ENCODE data around the gene TBC1D22B. TPM values are rescaled to one million over a fixed set of nuclear protein-coding genes. Genes with fewer than 3 reads are reported as not detected.
"Not testable (repeated sequence)": the region's sequence is repeated elsewhere in the genome, so short reads cannot be mapped to it uniquely, and the experiment has no call there.

The TBC1D22B gene
- total RNA-seq, 6 donors from 2014 or later = 10.0 to 17.8 (median 10.9) TPM

DNA sequence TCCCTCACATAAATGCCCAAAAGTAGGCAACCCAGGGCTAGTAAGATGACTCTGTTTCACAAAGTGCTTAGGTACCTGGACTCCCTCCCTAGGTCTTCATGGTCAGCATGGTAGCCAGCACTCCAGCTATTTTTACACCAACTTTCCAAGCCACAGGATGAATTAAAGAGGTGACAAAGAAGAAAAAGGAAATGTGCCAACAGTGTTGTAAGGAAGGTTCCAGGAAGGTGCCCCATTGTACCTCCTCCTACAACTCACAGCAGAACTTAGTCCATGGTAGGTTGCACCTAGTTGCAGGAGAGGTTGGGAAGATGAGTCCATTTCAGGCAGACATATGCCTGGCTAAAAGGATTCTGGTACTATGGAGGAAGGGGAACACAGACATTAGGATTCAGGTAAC is 76.5 kb downstream of the TBC1D22B start:
- no peak overlapping the region for H3K4me3 ChIP-seq

GRCh38 chr6:37338317-37338716 is 80.7 kb downstream of the TBC1D22B start:
- not testable (repeated sequence) for H3K27ac ChIP-seq; H3K27me3 ChIP-seq; H3K4me3 ChIP-seq; ATAC-seq (ENCODE audit: low FRiP score in 2 of 2); H3K9me3 ChIP-seq; H3K4me1 ChIP-seq; DNase-seq; H3K36me3 ChIP-seq
- 95 to 97% methylated on average over 3 of the region's 3 CpGs for WGBS, 2 donors

More for the DNA sequence above, 76.5 kb downstream of the TBC1D22B start:
- no peak overlapping the region for H3K27ac ChIP-seq
- no peak for TF ChIP-seq POLR2A (IDR thresholded peaks at IDR 0.05)
- no peak for TF ChIP-seq POLR2AphosphoS5 (IDR thresholded peaks at IDR 0.05)
- TF ChIP-seq EP300 (IDR thresholded peaks at IDR 0.05) = no peak
- TF ChIP-seq CTCF (IDR thresholded peaks at IDR 0.05) = no peak
- H3K27me3 ChIP-seq = no peaks in the 10 kb centered on the region
- peaks cover 0 to 35% (median 17%) of the 10 kb centered on the region in 4 donors for H3K36me3 ChIP-seq
- DNase-seq (no peak), ATAC-seq (ENCODE audit: low FRiP score in 2 of 2) (no peak)
- no peaks in the 10 kb centered on the region for H3K9me3 ChIP-seq
- H3K4me1 ChIP-seq = no peaks in the 10 kb centered on the region

DNA sequence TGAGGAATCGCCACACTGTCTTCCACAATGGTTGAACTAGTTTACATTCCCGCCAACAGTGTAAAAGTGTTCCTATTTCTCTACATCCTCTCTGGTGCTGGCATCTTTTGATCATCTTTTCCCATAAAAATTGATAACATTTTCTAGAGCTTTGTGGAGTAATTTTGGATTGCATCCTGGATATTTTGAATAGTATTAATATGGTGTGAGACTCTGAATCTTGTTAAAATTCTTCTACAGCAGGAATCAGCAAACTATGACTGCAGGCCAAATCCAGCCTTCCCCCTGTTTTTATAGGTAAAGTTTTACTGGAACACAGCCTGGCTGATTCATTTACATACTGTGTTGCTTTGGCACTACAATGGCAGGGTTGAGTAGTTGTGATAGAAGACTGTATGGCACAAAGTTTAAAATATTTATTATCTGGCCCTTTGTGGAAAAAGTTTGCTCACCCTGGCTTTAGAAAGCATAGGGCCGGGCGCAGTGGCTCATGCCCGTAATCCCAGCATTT is 81.2 kb downstream of the TBC1D22B start:
- H3K9me3 ChIP-seq = no peaks in the 10 kb centered on the region
- no peaks in the 10 kb centered on the region for H3K36me3 ChIP-seq
- no peak for DNase-seq
- TF ChIP-seq EP300 (IDR thresholded peaks at IDR 0.05) (no peak), POLR2AphosphoS5 (IDR thresholded peaks at IDR 0.05) (no peak), CTCF (IDR thresholded peaks at IDR 0.05) (no peak), POLR2A (IDR thresholded peaks at IDR 0.05) (no peak)
- 97 to 98% methylated on average over 5 of the region's 5 CpGs for WGBS, 2 donors
- no peak overlapping the region for H3K27ac ChIP-seq
- no peaks in the 10 kb centered on the region for H3K27me3 ChIP-seq
- ATAC-seq (ENCODE audit: low FRiP score in 2 of 2) = no peak
- H3K4me1 ChIP-seq = no peaks in the 10 kb centered on the region
- H3K4me3 ChIP-seq = no peak overlapping the region

GRCh38 chr6:37339741-37340638 is 82.4 kb downstream of the TBC1D22B start:
- ATAC-seq (ENCODE audit: low FRiP score in 2 of 2) (no peak), DNase-seq (no peak)
- H3K4me1 ChIP-seq = no peaks in the 10 kb centered on the region
- no peaks in the 10 kb centered on the region for H3K9me3 ChIP-seq
- 82 to 87% methylated on average over 5 of the region's 5 CpGs for WGBS, 2 donors
- no peaks in the 10 kb centered on the region for H3K36me3 ChIP-seq
- TF ChIP-seq POLR2A (IDR thresholded peaks at IDR 0.05) (no peak), CTCF (IDR thresholded peaks at IDR 0.05) (no peak), POLR2AphosphoS5 (IDR thresholded peaks at IDR 0.05) (no peak), EP300 (IDR thresholded peaks at IDR 0.05) (no peak)
- no peak overlapping the region for H3K27ac ChIP-seq
- H3K27me3 ChIP-seq = no peaks in the 10 kb centered on the region
- no peak overlapping the region for H3K4me3 ChIP-seq

- DNase-seq (no peak), ATAC-seq (ENCODE audit: low FRiP score in 2 of 2) (no peak)
- no peaks in the 10 kb centered on the region for H3K4me1 ChIP-seq
- H3K36me3 ChIP-seq = no peaks in the 10 kb centered on the region
- no peak for TF ChIP-seq EP300 (IDR thresholded peaks at IDR 0.05)
- no peaks in the 10 kb centered on the region for H3K9me3 ChIP-seq
- H3K27ac ChIP-seq = no peak overlapping the region
- no peak overlapping the region for H3K4me3 ChIP-seq
- no peaks in the 10 kb centered on the region for H3K27me3 ChIP-seq
- 89 to 90% methylated on average over 4 of the region's 4 CpGs for WGBS, 2 donors
Measured at GRCh38 chr6:37340639-37340943, 83.0 kb downstream of the TBC1D22B start.

DNA sequence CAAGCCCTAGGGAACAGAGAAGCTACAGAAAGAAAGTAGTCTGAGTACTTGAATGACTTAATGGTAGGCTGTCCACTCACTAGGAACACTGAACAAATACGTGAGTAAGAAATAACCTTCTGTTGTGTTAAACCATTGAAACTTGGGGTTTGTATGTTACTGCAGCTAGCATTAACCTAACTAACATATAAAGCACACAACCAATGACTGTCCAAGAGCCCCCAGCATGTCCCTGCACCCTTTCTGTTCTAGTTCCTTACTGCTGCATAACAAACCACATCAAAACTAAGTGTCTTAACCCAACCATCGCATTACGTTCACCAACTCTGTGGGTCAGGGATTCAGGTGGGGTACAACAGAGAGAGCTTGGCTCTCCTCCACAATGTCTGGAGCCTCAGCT is 85.7 kb downstream of the TBC1D22B start:
- Histone ChIP-seq H3K4me1 (no peaks in the 10 kb centered on the region), H3K9me3 (no peaks in the 10 kb centered on the region), H3K4me3 (no peak overlapping the region), H3K27me3 (no peaks in the 10 kb centered on the region), H3K36me3 (no peaks in the 10 kb centered on the region), H3K27ac (no peak overlapping the region)
- DNase-seq (no peak), ATAC-seq (ENCODE audit: low FRiP score in 2 of 2) (no peak)
- TF ChIP-seq POLR2AphosphoS5 (IDR thresholded peaks at IDR 0.05) (no peak), POLR2A (IDR thresholded peaks at IDR 0.05) (no peak), CTCF (IDR thresholded peaks at IDR 0.05) (no peak), EP300 (IDR thresholded peaks at IDR 0.05) (no peak)
- 73 to 93% methylated on average over 3 of the region's 3 CpGs for WGBS, 2 donors
